ENCODE measurements around the gene ZNF761. TPM values are rescaled to one million over a fixed set of nuclear protein-coding genes. Genes with fewer than 3 reads are reported as not detected.

The ZNF761 gene
- total and polyA plus RNA-seq, 2 of the 13 experiments (the other 11 are each of a cell fraction or from before 2014, with no cell fraction given), result 11.6 to 16.2 TPM

DNA sequence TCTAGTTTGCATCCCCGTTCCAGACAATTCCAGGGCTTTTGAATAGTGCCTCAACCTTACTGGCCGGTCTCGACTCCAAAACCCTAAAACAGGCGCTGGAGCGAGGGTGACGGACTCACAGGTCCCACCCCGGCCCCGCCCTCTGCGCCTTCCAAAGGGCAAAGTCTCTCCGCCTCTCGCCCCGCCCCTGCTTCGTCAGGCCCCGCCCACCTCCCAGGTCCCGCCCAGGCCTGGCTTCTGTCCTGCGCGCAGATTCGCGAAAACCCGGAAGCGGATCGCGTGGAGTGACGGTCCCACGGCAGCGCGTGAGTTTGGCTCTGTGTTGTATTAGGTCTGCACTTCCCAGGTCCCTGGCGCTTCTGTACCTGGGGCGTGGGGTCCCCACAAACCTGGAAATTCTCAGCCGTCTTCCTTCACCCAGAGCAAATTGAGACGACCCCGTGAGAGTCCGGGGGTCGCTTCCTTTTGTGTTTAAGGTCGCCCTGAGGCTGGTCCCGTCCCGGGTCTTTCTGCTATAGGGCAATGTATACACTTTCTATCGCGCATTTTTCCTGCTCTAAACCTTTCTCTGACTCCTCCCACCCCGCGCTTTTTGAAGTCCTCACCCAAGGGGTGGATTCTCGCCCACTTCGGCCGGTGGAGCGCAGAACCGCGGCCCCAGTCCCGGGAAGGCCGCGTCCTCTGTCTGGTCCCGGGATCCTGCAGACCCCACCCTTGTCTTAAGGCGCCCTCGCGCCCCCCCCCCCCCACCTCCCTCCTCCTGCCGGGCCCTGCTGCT lies 35.9 kb downstream of the ZNF761 start, which contains the start of gene ZNF813 (continued):
- TF ChIP-seq ZBTB8A (CRISPR knock-in tag; IDR thresholded peaks at IDR 0.05; ENCODE audit: borderline replicate concordance, low read depth) (no peak), ZFAT (CRISPR knock-in tag; conservative IDR thresholded peaks at IDR 0.05) (peak; percentile 97), ERF (CRISPR knock-in tag; IDR thresholded peaks at IDR 0.05) (no peak), PHF5A (CRISPR knock-in tag; IDR thresholded peaks at IDR 0.05; ENCODE audit: low read depth, unreplicated experiment) (no peak), ZNF34 (CRISPR knock-in tag; IDR thresholded peaks at IDR 0.05; ENCODE audit: borderline replicate concordance) (no peak), BORCS8-MEF2B (CRISPR knock-in tag; IDR thresholded peaks at IDR 0.05) (no peak), NCOA2 (CRISPR knock-in tag; IDR thresholded peaks at IDR 0.05) (no peak), ZNF3 (CRISPR knock-in tag; IDR thresholded peaks at IDR 0.05) (no peak), ZNF451 (CRISPR knock-in tag; IDR thresholded peaks at IDR 0.05) (no peak), TBX2 (CRISPR knock-in tag; IDR thresholded peaks at IDR 0.05; ENCODE audit: borderline replicate concordance) (no peak; the same call in 1 of the 2 replicates), CBFB (CRISPR knock-in tag; IDR thresholded peaks at IDR 0.05) (no peak), NFYB (CRISPR knock-in tag; IDR thresholded peaks at IDR 0.05) (no peak), CHD2 (IDR thresholded peaks at IDR 0.05; ENCODE audit: low read depth, low read length) (no peak)
- TF ChIP-seq, protein P1, sequence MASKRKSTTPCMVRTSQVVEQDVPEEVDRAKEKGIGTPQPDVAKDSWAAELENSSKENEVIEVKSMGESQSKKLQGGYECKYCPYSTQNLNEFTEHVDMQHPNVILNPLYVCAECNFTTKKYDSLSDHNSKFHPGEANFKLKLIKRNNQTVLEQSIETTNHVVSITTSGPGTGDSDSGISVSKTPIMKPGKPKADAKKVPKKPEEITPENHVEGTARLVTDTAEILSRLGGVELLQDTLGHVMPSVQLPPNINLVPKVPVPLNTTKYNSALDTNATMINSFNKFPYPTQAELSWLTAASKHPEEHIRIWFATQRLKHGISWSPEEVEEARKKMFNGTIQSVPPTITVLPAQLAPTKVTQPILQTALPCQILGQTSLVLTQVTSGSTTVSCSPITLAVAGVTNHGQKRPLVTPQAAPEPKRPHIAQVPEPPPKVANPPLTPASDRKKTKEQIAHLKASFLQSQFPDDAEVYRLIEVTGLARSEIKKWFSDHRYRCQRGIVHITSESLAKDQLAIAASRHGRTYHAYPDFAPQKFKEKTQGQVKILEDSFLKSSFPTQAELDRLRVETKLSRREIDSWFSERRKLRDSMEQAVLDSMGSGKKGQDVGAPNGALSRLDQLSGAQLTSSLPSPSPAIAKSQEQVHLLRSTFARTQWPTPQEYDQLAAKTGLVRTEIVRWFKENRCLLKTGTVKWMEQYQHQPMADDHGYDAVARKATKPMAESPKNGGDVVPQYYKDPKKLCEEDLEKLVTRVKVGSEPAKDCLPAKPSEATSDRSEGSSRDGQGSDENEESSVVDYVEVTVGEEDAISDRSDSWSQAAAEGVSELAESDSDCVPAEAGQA (IDR thresholded peaks at IDR 0.05; ENCODE audit: low read depth), result no peak
- TF ChIP-seq, protein P1 (CRISPR knock-in tag; IDR thresholded peaks at IDR 0.05; ENCODE audit: borderline replicate concordance), result no peak
- TF ChIP-seq, protein P2, sequence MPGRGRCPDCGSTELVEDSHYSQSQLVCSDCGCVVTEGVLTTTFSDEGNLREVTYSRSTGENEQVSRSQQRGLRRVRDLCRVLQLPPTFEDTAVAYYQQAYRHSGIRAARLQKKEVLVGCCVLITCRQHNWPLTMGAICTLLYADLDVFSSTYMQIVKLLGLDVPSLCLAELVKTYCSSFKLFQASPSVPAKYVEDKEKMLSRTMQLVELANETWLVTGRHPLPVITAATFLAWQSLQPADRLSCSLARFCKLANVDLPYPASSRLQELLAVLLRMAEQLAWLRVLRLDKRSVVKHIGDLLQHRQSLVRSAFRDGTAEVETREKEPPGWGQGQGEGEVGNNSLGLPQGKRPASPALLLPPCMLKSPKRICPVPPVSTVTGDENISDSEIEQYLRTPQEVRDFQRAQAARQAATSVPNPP (CRISPR knock-in tag; IDR thresholded peaks at IDR 0.05), result no peak
- TF ChIP-seq, protein P3, sequence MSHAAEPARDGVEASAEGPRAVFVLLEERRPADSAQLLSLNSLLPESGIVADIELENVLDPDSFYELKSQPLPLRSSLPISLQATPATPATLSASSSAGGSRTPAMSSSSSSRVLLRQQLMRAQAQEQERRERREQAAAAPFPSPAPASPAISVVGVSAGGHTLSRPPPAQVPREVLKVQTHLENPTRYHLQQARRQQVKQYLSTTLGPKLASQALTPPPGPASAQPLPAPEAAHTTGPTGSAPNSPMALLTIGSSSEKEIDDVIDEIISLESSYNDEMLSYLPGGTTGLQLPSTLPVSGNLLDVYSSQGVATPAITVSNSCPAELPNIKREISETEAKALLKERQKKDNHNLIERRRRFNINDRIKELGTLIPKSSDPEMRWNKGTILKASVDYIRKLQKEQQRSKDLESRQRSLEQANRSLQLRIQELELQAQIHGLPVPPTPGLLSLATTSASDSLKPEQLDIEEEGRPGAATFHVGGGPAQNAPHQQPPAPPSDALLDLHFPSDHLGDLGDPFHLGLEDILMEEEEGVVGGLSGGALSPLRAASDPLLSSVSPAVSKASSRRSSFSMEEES (CRISPR knock-in tag; IDR thresholded peaks at IDR 0.05), result no peak
- TF ChIP-seq, protein P4, sequence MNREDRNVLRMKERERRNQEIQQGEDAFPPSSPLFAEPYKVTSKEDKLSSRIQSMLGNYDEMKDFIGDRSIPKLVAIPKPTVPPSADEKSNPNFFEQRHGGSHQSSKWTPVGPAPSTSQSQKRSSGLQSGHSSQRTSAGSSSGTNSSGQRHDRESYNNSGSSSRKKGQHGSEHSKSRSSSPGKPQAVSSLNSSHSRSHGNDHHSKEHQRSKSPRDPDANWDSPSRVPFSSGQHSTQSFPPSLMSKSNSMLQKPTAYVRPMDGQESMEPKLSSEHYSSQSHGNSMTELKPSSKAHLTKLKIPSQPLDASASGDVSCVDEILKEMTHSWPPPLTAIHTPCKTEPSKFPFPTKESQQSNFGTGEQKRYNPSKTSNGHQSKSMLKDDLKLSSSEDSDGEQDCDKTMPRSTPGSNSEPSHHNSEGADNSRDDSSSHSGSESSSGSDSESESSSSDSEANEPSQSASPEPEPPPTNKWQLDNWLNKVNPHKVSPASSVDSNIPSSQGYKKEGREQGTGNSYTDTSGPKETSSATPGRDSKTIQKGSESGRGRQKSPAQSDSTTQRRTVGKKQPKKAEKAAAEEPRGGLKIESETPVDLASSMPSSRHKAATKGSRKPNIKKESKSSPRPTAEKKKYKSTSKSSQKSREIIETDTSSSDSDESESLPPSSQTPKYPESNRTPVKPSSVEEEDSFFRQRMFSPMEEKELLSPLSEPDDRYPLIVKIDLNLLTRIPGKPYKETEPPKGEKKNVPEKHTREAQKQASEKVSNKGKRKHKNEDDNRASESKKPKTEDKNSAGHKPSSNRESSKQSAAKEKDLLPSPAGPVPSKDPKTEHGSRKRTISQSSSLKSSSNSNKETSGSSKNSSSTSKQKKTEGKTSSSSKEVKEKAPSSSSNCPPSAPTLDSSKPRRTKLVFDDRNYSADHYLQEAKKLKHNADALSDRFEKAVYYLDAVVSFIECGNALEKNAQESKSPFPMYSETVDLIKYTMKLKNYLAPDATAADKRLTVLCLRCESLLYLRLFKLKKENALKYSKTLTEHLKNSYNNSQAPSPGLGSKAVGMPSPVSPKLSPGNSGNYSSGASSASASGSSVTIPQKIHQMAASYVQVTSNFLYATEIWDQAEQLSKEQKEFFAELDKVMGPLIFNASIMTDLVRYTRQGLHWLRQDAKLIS (CRISPR knock-in tag; IDR thresholded peaks at IDR 0.05), result no peak

All from HepG2 (cell line).